Uterus (tissue), 2 donors: ENCODE measurements around the gene MAML2.

Source experiments
- CTCF ChIP-seq, 4 experiments: fragments of 200-600 bp in 2 of 4; fragments of 450-650 bp in 2 of 4; sonication (generic) in 2 of 4; IDR thresholded peaks; one replicate each; pipeline ENCODE4 v1.5.1; 2016 to 2019; ENCODE audit warnings: antibody characterized with exemption in 4 of 4, mild to moderate bottlenecking in 2 of 4, moderate library complexity in 1 of 4
- POLR2A ChIP-seq, 2 donors: fragments of 450-650 bp; IDR thresholded peaks; one replicate each; pipeline ENCODE4 v1.6.1; 2016; ENCODE audit warnings: antibody characterized with exemption in 2 of 2, mild to moderate bottlenecking in 1 of 2, moderate library complexity in 1 of 2

GRCh38 chr11:96358321-96358720 is 15.3 kb upstream of the MAML2 start:
- TF ChIP-seq CTCF (IDR thresholded peaks at IDR 0.05): no peak
- no peak for TF ChIP-seq POLR2A (IDR thresholded peaks at IDR 0.05)
